ENCODE measurements around the gene GPM6B.

GPM6B gene

GRCh38 chrX:13775837-13776236 is 41.1 kb downstream of the GPM6B start:
- Histone ChIP-seq H3K4me3 (ENCODE audit: insufficient read depth, low read length, poor library complexity, severe bottlenecking) (no peak overlapping the region), H3K9me3 (ENCODE audit: insufficient read depth, low read length) (no peaks in the 10 kb centered on the region), H4K20me1 (ENCODE audit: low read depth, low read length) (no peaks in the 10 kb centered on the region), H3K27me3 (ENCODE audit: low read length) (no peaks in the 10 kb centered on the region), H3K9ac (ENCODE audit: low read length) (no peak overlapping the region), H2AFZ (ENCODE audit: low read depth, low read length, severe bottlenecking) (no peak overlapping the region), H3K27ac (ENCODE audit: low read depth, low read length) (no peak overlapping the region), H3K79me2 (ENCODE audit: insufficient read depth, low read length) (no peaks in the 10 kb centered on the region), H3K36me3 (ENCODE audit: low read length) (no peaks in the 10 kb centered on the region; the same call in 1 of the 2 replicates), H3K9me2 (replicated peaks; ENCODE audit: insufficient read depth, low read length) (no peaks in the 10 kb centered on the region), H3F3A (ENCODE audit: insufficient read depth) (no peaks in the 10 kb centered on the region; the same call in 1 of the 2 replicates), H3K4me2 (ENCODE audit: low read depth, low read length, poor library complexity, severe bottlenecking) (no peak overlapping the region)
- TF ChIP-seq EZH2phosphoT487 (conservative IDR thresholded peaks at IDR 0.05; ENCODE audit: low read length) = no peak
- TF ChIP-seq CTCF (IDR thresholded peaks at IDR 0.05; ENCODE audit: insufficient read depth, low read length, poor library complexity, severe bottlenecking) = no peak

- Histone ChIP-seq H2AFZ (ENCODE audit: low read depth, low read length, severe bottlenecking) (no peak overlapping the region), H3K79me2 (ENCODE audit: insufficient read depth, low read length) (no peaks in the 10 kb centered on the region), H3K4me3 (ENCODE audit: insufficient read depth, low read length, poor library complexity, severe bottlenecking) (no peak overlapping the region), H3K9me2 (replicated peaks; ENCODE audit: insufficient read depth, low read length) (no peaks in the 10 kb centered on the region), H3K27ac (ENCODE audit: low read depth, low read length) (no peak overlapping the region), H3F3A (ENCODE audit: insufficient read depth) (no peaks in the 10 kb centered on the region; the same call in 1 of the 2 replicates), H3K9ac (ENCODE audit: low read length) (no peak overlapping the region), H4K20me1 (ENCODE audit: low read depth, low read length) (no peaks in the 10 kb centered on the region), H3K27me3 (ENCODE audit: low read length) (no peaks in the 10 kb centered on the region), H3K36me3 (ENCODE audit: low read length) (no peaks in the 10 kb centered on the region; the same call in 1 of the 2 replicates), H3K4me2 (ENCODE audit: low read depth, low read length, poor library complexity, severe bottlenecking) (no peak overlapping the region), H3K9me3 (ENCODE audit: insufficient read depth, low read length) (no peaks in the 10 kb centered on the region)
- TF ChIP-seq EZH2phosphoT487 (conservative IDR thresholded peaks at IDR 0.05; ENCODE audit: low read length) (no peak), CTCF (IDR thresholded peaks at IDR 0.05; ENCODE audit: insufficient read depth, low read length, poor library complexity, severe bottlenecking) (no peak)
Measured at GRCh38 chrX:13774696-13775095, 42.2 kb downstream of the GPM6B start.

- H3K27ac ChIP-seq (ENCODE audit: low read depth, low read length) = no peak overlapping the region
- H3K9ac ChIP-seq (ENCODE audit: low read length) = no peak overlapping the region
- no peaks in the 10 kb centered on the region; the same call in 1 of the 2 replicates for H3K36me3 ChIP-seq (ENCODE audit: low read length)
- no peaks in the 10 kb centered on the region for H3K79me2 ChIP-seq (ENCODE audit: insufficient read depth, low read length)
- H3K27me3 ChIP-seq (ENCODE audit: low read length) = no peaks in the 10 kb centered on the region
- no peak overlapping the region for H3K4me2 ChIP-seq (ENCODE audit: low read depth, low read length, poor library complexity, severe bottlenecking)
- no peaks in the 10 kb centered on the region for H4K20me1 ChIP-seq (ENCODE audit: low read depth, low read length)
- TF ChIP-seq EZH2phosphoT487 (conservative IDR thresholded peaks at IDR 0.05; ENCODE audit: low read length) (no peak), CTCF (IDR thresholded peaks at IDR 0.05; ENCODE audit: insufficient read depth, low read length, poor library complexity, severe bottlenecking) (no peak)
- H3F3A ChIP-seq (ENCODE audit: insufficient read depth) = no peaks in the 10 kb centered on the region
- H3K4me3 ChIP-seq (ENCODE audit: insufficient read depth, low read length, poor library complexity, severe bottlenecking) = no peak overlapping the region
- no peak overlapping the region for H2AFZ ChIP-seq (ENCODE audit: low read depth, low read length, severe bottlenecking)
- no peaks in the 10 kb centered on the region for H3K9me3 ChIP-seq (ENCODE audit: insufficient read depth, low read length)
- no peaks in the 10 kb centered on the region for H3K9me2 ChIP-seq (replicated peaks; ENCODE audit: insufficient read depth, low read length)
Measured at GRCh38 chrX:13770013-13770535, 46.8 kb downstream of the GPM6B start.
